HEK293 (cell line): ENCODE data around the gene SLC28A2.
A peak's percentile ranks its signal among the peaks of the same experiment; 100 is the strongest.

Experiments used
- FEZF1 ChIP-seq: fragments of 450-650 bp; formaldehyde crosslinking; IDR thresholded peaks from 2 replicates; pipeline ENCODE4 v1.5.1; 2016; ENCODE audit warnings: missing biosample characterization, missing genetic modification characterization
- IKZF3 ChIP-seq: fragments of 450-650 bp; IDR thresholded peaks from 2 replicates; pipeline ENCODE4 v1.5.0; 2018; ENCODE audit warnings: missing biosample characterization, mild to moderate bottlenecking, missing genetic modification characterization, moderate library complexity
- KLF8 ChIP-seq: fragments of 450-650 bp; formaldehyde crosslinking; IDR thresholded peaks from 2 replicates; pipeline ENCODE4 v1.5.1; 2016; ENCODE audit warnings: missing biosample characterization, missing genetic modification characterization
- PATZ1 ChIP-seq: fragments of 450-650 bp; formaldehyde crosslinking; IDR thresholded peaks from 2 replicates; pipeline ENCODE4 v1.5.1; 2016; ENCODE audit warnings: missing biosample characterization, missing genetic modification characterization
- RBAK ChIP-seq: fragments of 450-650 bp; formaldehyde crosslinking; IDR thresholded peaks from 2 replicates; pipeline ENCODE4 v1.5.1; 2016; ENCODE audit warnings: missing biosample characterization, missing genetic modification characterization
- SCRT1 ChIP-seq: fragments of 450-650 bp; formaldehyde crosslinking; IDR thresholded peaks from 2 replicates; pipeline ENCODE4 v1.5.1; 2016; ENCODE audit warnings: missing biosample characterization, missing genetic modification characterization, borderline replicate concordance
- SCRT2 ChIP-seq: fragments of 450-650 bp; formaldehyde crosslinking; IDR thresholded peaks from 2 replicates; pipeline ENCODE4 v1.5.1; 2016; ENCODE audit warnings: missing biosample characterization, missing genetic modification characterization
- SP7 ChIP-seq: fragments of 450-650 bp; formaldehyde crosslinking; IDR thresholded peaks from 2 replicates; pipeline ENCODE4 v1.5.1; 2016; ENCODE audit warnings: missing biosample characterization, missing genetic modification characterization
- YY1 ChIP-seq: fragments of 450-650 bp; formaldehyde crosslinking; IDR thresholded peaks from 2 replicates; pipeline ENCODE4 v1.5.1; 2018; ENCODE audit warnings: missing biosample characterization, missing genetic modification characterization
- ZBTB17 ChIP-seq: fragments of 450-650 bp; formaldehyde crosslinking; IDR thresholded peaks from 2 replicates; pipeline ENCODE4 v1.5.1; 2016; ENCODE audit warnings: missing biosample characterization, missing genetic modification characterization
- ZNF169 ChIP-seq: fragments of 450-650 bp; formaldehyde crosslinking; IDR thresholded peaks from 2 replicates; pipeline ENCODE4 v1.5.1; 2016; ENCODE audit warnings: missing biosample characterization, missing genetic modification characterization
- ZNF211 ChIP-seq: fragments of 450-650 bp; formaldehyde crosslinking; IDR thresholded peaks from 2 replicates; pipeline ENCODE4 v1.5.1; 2016; ENCODE audit warnings: low read depth, missing biosample characterization, missing genetic modification characterization
- ZNF266 ChIP-seq: fragments of 450-650 bp; formaldehyde crosslinking; IDR thresholded peaks from 2 replicates; pipeline ENCODE4 v1.5.1; 2016; ENCODE audit warnings: missing biosample characterization, missing genetic modification characterization, low read depth
- ZNF335 ChIP-seq: fragments of 450-650 bp; formaldehyde crosslinking; conservative IDR thresholded peaks from 2 replicates; pipeline ENCODE4 v1.5.1; 2016; ENCODE audit warnings: missing biosample characterization, missing genetic modification characterization
- ZNF416 ChIP-seq: fragments of 450-650 bp; formaldehyde crosslinking; IDR thresholded peaks from 2 replicates; pipeline ENCODE4 v1.5.1; 2016; ENCODE audit warnings: missing biosample characterization, missing genetic modification characterization
- ZNF423 ChIP-seq: fragments of 450-650 bp; formaldehyde crosslinking; IDR thresholded peaks from 2 replicates; pipeline ENCODE4 v1.5.1; 2016; ENCODE audit warnings: missing biosample characterization, missing genetic modification characterization
- ZNF433 ChIP-seq: fragments of 450-650 bp; formaldehyde crosslinking; IDR thresholded peaks from 2 replicates; pipeline ENCODE4 v1.5.1; 2016; ENCODE audit warnings: missing biosample characterization, missing genetic modification characterization, low read depth
- ZNF510 ChIP-seq: fragments of 450-650 bp; formaldehyde crosslinking; IDR thresholded peaks from 2 replicates; pipeline ENCODE4 v1.5.1; 2018; ENCODE audit warnings: mild to moderate bottlenecking, missing genetic modification characterization, missing biosample characterization; ENCODE audit not compliant: insufficient replicate concordance
- ZNF514 ChIP-seq: fragments of 450-650 bp; formaldehyde crosslinking; IDR thresholded peaks from 2 replicates; pipeline ENCODE4 v1.5.1; 2016; ENCODE audit warnings: missing biosample characterization, missing genetic modification characterization
- ZNF544 ChIP-seq: fragments of 450-650 bp; formaldehyde crosslinking; IDR thresholded peaks from 2 replicates; pipeline ENCODE4 v1.5.0; 2017; ENCODE audit warnings: missing biosample characterization, missing genetic modification characterization
- ZNF626 ChIP-seq: fragments of 450-650 bp; sonication (Bioruptor Pico); formaldehyde crosslinking; IDR thresholded peaks from 2 replicates; pipeline ENCODE4 v1.5.1; 2018; ENCODE audit warnings: missing biosample characterization, missing genetic modification characterization, inconsistent platforms
- ZNF660 ChIP-seq: fragments of 450-650 bp; IDR thresholded peaks from 2 replicates; pipeline ENCODE4 v1.5.1; 2018; ENCODE audit warnings: missing biosample characterization, mild to moderate bottlenecking, missing genetic modification characterization
- ZNF837 ChIP-seq: fragments of 450-650 bp; formaldehyde crosslinking; IDR thresholded peaks from 2 replicates; pipeline ENCODE4 v1.5.1; 2016; ENCODE audit warnings: missing biosample characterization, missing genetic modification characterization
- ZSCAN18 ChIP-seq: fragments of 450-650 bp; formaldehyde crosslinking; IDR thresholded peaks from 2 replicates; pipeline ENCODE4 v1.5.1; 2016; ENCODE audit warnings: missing biosample characterization, missing genetic modification characterization
- ZSCAN30 ChIP-seq: fragments of 450-650 bp; IDR thresholded peaks from 2 replicates; pipeline ENCODE4 v1.5.1; 2018; ENCODE audit warnings: missing biosample characterization, mild to moderate bottlenecking, missing genetic modification characterization, moderate library complexity
- TF ChIP-seq, protein P1 (sequence below): fragments of 450-650 bp; IDR thresholded peaks from 2 replicates; pipeline ENCODE4 v1.5.1; 2018; ENCODE audit warnings: missing biosample characterization, mild to moderate bottlenecking, missing genetic modification characterization
- TF ChIP-seq, protein P2 (sequence below): sonication (generic); formaldehyde crosslinking; IDR thresholded peaks from 2 replicates; pipeline ENCODE4 v1.8.1; 2022; ENCODE audit warnings: mild to moderate bottlenecking, moderate library complexity, missing genetic modification reagents
- TF ChIP-seq, protein P3 (sequence below): fragments of 450-650 bp; formaldehyde crosslinking; IDR thresholded peaks from 2 replicates; pipeline ENCODE4 v1.5.1; 2016; ENCODE audit warnings: missing biosample characterization, missing genetic modification characterization
- TF ChIP-seq, protein P4 (sequence below): fragments of 450-650 bp; formaldehyde crosslinking; IDR thresholded peaks from 2 replicates; pipeline ENCODE4 v1.5.0; 2017; ENCODE audit warnings: missing biosample characterization, missing genetic modification characterization, borderline replicate concordance
- TF ChIP-seq, protein P5 (sequence below): fragments of 450-650 bp; formaldehyde crosslinking; IDR thresholded peaks from 2 replicates; pipeline ENCODE4 v1.5.1; 2016; ENCODE audit warnings: missing biosample characterization, missing genetic modification characterization

The SLC28A2 gene

GRCh38 chr15:45279024-45279698 lies 27.1 kb downstream of the SLC28A2 start (continued):
- TF ChIP-seq ZNF433 (no peak), ZSCAN18 (no peak), ZNF266 (tag by site-specific recombination) (no peak), ZNF544 (tag by site-specific recombination) (no peak), FEZF1 (tag by site-specific recombination) (no peak), ZNF335 (tag by site-specific recombination) (peak; percentile 58), IKZF3 (0 out of 2 replicates have a peak, but pooled peaks have one; percentile 29), ZNF169 (tag by site-specific recombination) (no peak), ZNF423 (no peak), YY1 (tag by site-specific recombination) (no peak), ZNF510 (tag by site-specific recombination) (no peak), RBAK (no peak), ZNF660 (tag by site-specific recombination) (no peak), SP7 (tag by site-specific recombination) (peak; percentile 39; the same call in 1 of the 2 replicates), ZNF514 (tag by site-specific recombination) (no peak), SCRT1 (tag by site-specific recombination) (no peak), ZNF416 (tag by site-specific recombination) (no peak), ZNF837 (no peak), PATZ1 (tag by site-specific recombination) (no peak), ZBTB17 (tag by site-specific recombination) (peak; percentile 63), KLF8 (tag by site-specific recombination) (peak; percentile 86), ZSCAN30 (tag by site-specific recombination) (no peak), SCRT2 (tag by site-specific recombination) (no peak), ZNF626 (tag by site-specific recombination) (no peak), ZNF211 (tag by site-specific recombination) (no peak)
- TF ChIP-seq, protein P1, sequence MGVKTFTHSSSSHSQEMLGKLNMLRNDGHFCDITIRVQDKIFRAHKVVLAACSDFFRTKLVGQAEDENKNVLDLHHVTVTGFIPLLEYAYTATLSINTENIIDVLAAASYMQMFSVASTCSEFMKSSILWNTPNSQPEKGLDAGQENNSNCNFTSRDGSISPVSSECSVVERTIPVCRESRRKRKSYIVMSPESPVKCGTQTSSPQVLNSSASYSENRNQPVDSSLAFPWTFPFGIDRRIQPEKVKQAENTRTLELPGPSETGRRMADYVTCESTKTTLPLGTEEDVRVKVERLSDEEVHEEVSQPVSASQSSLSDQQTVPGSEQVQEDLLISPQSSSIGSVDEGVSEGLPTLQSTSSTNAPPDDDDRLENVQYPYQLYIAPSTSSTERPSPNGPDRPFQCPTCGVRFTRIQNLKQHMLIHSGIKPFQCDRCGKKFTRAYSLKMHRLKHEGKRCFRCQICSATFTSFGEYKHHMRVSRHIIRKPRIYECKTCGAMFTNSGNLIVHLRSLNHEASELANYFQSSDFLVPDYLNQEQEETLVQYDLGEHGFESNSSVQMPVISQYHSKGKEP (tag by site-specific recombination), result no peak
- TF ChIP-seq, protein P2, sequence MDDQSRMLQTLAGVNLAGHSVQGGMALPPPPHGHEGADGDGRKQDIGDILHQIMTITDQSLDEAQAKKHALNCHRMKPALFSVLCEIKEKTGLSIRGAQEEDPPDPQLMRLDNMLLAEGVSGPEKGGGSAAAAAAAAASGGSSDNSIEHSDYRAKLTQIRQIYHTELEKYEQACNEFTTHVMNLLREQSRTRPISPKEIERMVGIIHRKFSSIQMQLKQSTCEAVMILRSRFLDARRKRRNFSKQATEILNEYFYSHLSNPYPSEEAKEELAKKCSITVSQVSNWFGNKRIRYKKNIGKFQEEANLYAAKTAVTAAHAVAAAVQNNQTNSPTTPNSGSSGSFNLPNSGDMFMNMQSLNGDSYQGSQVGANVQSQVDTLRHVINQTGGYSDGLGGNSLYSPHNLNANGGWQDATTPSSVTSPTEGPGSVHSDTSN, result peak; percentile 97
- TF ChIP-seq, protein P3, sequence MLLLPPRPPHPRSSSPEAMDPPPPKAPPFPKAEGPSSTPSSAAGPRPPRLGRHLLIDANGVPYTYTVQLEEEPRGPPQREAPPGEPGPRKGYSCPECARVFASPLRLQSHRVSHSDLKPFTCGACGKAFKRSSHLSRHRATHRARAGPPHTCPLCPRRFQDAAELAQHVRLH, result no peak
- TF ChIP-seq, protein P4, sequence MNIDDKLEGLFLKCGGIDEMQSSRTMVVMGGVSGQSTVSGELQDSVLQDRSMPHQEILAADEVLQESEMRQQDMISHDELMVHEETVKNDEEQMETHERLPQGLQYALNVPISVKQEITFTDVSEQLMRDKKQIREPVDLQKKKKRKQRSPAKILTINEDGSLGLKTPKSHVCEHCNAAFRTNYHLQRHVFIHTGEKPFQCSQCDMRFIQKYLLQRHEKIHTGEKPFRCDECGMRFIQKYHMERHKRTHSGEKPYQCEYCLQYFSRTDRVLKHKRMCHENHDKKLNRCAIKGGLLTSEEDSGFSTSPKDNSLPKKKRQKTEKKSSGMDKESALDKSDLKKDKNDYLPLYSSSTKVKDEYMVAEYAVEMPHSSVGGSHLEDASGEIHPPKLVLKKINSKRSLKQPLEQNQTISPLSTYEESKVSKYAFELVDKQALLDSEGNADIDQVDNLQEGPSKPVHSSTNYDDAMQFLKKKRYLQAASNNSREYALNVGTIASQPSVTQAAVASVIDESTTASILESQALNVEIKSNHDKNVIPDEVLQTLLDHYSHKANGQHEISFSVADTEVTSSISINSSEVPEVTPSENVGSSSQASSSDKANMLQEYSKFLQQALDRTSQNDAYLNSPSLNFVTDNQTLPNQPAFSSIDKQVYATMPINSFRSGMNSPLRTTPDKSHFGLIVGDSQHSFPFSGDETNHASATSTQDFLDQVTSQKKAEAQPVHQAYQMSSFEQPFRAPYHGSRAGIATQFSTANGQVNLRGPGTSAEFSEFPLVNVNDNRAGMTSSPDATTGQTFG (tag by site-specific recombination), result no peak
- TF ChIP-seq, protein P5, sequence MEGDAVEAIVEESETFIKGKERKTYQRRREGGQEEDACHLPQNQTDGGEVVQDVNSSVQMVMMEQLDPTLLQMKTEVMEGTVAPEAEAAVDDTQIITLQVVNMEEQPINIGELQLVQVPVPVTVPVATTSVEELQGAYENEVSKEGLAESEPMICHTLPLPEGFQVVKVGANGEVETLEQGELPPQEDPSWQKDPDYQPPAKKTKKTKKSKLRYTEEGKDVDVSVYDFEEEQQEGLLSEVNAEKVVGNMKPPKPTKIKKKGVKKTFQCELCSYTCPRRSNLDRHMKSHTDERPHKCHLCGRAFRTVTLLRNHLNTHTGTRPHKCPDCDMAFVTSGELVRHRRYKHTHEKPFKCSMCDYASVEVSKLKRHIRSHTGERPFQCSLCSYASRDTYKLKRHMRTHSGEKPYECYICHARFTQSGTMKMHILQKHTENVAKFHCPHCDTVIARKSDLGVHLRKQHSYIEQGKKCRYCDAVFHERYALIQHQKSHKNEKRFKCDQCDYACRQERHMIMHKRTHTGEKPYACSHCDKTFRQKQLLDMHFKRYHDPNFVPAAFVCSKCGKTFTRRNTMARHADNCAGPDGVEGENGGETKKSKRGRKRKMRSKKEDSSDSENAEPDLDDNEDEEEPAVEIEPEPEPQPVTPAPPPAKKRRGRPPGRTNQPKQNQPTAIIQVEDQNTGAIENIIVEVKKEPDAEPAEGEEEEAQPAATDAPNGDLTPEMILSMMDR, result no peak
